Sciatic nerve (tissue), 2 donors: ENCODE results near the gene SAE1. TPM values are rescaled to one million over a fixed set of nuclear protein-coding genes. Genes with fewer than 3 reads are reported as not detected.
A peak's percentile ranks its signal among the peaks of the same experiment; 100 is the strongest.

ENCODE experiments used
- ATAC-seq: fragments of 200-7000 bp; cut with Tn5 transposase; one replicate; pipeline ENCODE4 v1.9.1; 2020; ENCODE audit warnings: mild to moderate bottlenecking, moderate library complexity
- DNase-seq: peaks from one replicate; pipeline ENCODE4 v3.0.0-alpha.2; 2020; ENCODE audit warnings: low spot score
- intact Hi-C: fragments of 100-400 bp; cut with DNase I; formaldehyde crosslinking; loops from one replicate; pipeline ENCODE4 v1.14.2; 2022
- total RNA-seq: library from RNA; stranded (reverse); fragmentation: NEBNext Ultra II Directional; extraction: Animal tissue kit (Norgen Biotek cat#: 25700); gene quantifications from one replicate; pipeline ENCODE4 v1.2.1, GENCODE V29; 2021
- donor health status: DM: no; HTN: no; CAD: no.
- donor health status: DM: no; HTN: no; CAD: no.

Gene SAE1
- total RNA-seq, 1 donor from 2014 or later = 41.8 TPM

- intact Hi-C loops = no loop called here
- DNase-seq (no peak), ATAC-seq (no peak)
These were observed 57.2 kb downstream of the SAE1 start for GRCh38 chr19:47187797-47188196.

DNA sequence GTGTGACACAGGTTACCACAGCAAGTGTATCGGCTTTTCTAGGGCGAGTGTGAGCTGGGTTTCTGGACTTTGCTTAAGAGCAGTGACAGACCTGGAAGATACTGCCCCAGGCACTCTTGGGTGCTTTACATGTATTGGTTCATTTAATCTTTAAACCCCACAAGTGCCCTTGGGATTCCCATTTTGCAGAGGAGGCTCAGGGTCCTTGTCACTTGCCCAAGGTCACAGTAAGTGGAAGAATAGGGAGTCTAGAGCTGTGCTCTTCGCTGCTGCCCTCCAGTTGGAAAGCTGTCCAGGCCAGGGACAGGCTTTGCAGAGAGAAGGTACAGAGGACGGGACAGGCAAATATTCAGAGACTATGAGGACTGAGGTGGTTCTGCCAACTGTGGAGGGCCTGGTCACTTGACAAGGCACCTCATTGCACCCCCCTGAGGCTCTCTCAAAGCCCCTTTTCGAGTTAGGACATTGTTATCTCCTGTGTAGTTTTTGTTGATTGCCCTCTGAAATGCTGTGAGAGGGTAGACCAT is 57.9 kb downstream of the SAE1 start:
- DNase-seq = no peak
- ATAC-seq = no peak
- intact Hi-C loops = no loop called here

DNA sequence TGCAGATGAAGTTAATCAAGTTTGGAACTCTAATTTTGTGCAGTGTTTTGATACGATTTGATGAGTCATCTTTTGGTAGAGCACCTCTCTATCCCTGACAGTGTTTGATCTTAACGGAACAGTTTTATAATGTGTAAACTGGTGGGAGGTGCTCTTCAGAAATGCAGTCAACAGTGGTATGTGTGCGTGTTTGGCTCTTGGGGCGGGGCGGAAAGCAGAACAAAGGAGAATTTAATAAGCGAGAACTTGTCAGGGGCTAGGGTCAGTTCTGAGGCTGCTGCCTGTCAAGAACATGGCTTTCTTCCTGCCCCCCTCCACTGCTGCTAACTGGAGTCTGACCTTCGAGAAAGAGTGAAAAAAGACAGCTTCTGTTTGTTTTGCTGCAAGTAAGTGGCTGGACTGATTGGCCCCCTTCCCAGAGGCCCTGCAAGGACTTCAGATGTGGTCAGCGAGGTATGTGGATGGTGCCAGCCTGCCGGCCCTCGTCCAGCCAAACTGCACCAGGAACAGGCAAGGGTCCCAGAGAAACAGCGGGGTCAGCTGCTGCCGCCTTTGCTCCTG is 59.6 kb downstream of the SAE1 start:
- intact Hi-C loops = no loop called here
- DNase-seq (no peak), ATAC-seq (peak; percentile 74)

- no peak for ATAC-seq
- DNase-seq = no peak
- intact Hi-C loops = no loop called here
These were observed 64.8 kb downstream of the SAE1 start for GRCh38 chr19:47195434-47195833.

DNA sequence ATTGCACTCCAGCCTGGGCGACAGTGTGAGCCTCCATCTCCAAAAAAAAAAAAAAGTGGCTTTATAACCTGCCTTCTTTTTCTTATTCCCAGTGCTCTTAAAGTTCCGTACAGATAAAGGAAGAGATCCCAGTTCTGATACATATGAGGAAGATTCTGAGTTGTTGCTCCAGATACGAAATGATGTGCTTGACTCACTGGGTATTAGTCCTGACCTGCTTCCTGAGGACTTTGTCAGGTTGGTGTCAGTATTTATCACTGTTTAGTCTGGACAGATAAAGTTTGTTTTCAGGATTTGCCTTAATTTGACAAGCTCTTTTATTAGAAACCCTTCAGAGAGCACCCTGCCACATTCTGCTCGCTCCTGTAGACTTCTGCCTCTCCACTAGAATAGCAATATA is 66.5 kb downstream of the SAE1 start:
- intact Hi-C loops = no loop called here
- DNase-seq = no peak
- no peak for ATAC-seq

- no peak for DNase-seq
- intact Hi-C loops = loop anchor here (5.0 kb wide), 2 partner anchors 43 to 798 kb away; no protein-coding TSS in a partner anchor
- ATAC-seq = no peak
These were observed 69.9 kb downstream of the SAE1 start for GRCh38 chr19:47200530-47200929.

- DNase-seq (no peak), ATAC-seq (no peak)
- intact Hi-C loops = loop anchor here (5.0 kb wide), 2 partner anchors 46 to 801 kb away; no protein-coding TSS in a partner anchor
These were observed 72.6 kb downstream of the SAE1 start for GRCh38 chr19:47203254-47203653.

- intact Hi-C loops = loop anchor here (5.0 kb wide), 1 partner anchor 33 kb away; no protein-coding TSS in a partner anchor
- ATAC-seq = no peak
- DNase-seq = no peak
These were observed 78.9 kb downstream of the SAE1 start for GRCh38 chr19:47209319-47210179.

GRCh38 chr19:47210180-47210490 is 79.5 kb downstream of the SAE1 start:
- DNase-seq (no peak), ATAC-seq (no peak)
- intact Hi-C loops = no loop called here

DNA sequence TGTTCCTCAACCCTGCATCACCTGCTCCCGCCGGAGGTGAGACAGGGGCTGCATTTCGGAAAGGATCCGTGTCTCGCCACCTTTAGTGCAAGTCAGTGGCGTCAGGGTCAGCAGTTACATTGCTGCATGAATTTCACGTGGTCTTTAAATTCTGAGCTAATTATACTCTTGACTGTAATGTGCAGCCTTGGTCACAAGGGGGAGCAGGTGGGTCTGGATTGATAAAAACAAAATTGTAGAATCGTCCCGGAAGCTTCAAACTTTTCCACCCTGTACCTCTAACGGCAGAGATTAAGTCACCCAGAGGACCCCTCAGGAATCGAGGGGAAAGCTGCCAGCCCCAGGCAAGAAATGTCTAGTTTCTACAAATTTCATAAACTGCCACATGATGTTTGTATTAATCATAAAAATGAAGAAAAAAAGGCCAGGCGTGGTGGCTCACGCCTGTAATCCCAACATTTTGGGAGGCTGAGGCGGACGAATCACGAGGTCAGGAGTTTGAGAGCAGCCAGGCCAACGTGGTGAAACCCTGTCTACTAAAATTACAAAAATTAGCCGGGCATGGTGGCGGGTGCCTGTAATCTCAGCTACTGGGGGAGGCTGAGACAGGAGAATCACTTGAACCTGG is 80.2 kb downstream of the SAE1 start:
- DNase-seq = peak; percentile 89
- intact Hi-C loops = no loop called here
- ATAC-seq = peak; percentile 79

- DNase-seq = no peak
- intact Hi-C loops = no loop called here
- ATAC-seq = no peak
These were observed 84.9 kb downstream of the SAE1 start for GRCh38 chr19:47215581-47215980.

GRCh38 chr19:47221080-47221841 is 90.6 kb downstream of the SAE1 start:
- DNase-seq (no peak), ATAC-seq (no peak)
- intact Hi-C loops = no loop called here

DNA sequence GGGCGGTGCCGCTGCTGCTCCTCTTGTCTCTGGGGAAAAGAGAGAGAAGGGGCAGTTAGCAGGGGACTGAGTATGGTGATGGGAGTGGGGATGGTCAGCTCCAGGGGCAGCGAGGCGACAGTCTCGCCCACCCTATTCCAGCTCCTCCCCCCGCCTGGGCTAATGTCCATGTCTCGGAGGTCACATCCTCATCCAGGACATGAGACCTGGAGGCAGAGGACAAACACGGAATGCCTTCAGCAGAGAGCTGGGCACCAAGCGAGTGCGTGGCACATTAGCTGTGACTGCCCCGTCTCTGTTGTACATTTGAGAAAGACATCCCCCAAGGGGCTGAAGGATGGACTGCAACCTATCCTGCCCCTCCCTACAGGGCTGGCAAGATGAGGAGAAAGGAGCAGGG is 91.3 kb downstream of the SAE1 start:
- intact Hi-C loops = no loop called here

GRCh38 chr19:47225746-47226425 is 95.3 kb downstream of the SAE1 start:
- DNase-seq (peak; percentile 95), ATAC-seq (peak; percentile 72)
- intact Hi-C loops = no loop called here

More for the DNA sequence above, 91.3 kb downstream of the SAE1 start:
- DNase-seq (no peak), ATAC-seq (no peak)

DNA sequence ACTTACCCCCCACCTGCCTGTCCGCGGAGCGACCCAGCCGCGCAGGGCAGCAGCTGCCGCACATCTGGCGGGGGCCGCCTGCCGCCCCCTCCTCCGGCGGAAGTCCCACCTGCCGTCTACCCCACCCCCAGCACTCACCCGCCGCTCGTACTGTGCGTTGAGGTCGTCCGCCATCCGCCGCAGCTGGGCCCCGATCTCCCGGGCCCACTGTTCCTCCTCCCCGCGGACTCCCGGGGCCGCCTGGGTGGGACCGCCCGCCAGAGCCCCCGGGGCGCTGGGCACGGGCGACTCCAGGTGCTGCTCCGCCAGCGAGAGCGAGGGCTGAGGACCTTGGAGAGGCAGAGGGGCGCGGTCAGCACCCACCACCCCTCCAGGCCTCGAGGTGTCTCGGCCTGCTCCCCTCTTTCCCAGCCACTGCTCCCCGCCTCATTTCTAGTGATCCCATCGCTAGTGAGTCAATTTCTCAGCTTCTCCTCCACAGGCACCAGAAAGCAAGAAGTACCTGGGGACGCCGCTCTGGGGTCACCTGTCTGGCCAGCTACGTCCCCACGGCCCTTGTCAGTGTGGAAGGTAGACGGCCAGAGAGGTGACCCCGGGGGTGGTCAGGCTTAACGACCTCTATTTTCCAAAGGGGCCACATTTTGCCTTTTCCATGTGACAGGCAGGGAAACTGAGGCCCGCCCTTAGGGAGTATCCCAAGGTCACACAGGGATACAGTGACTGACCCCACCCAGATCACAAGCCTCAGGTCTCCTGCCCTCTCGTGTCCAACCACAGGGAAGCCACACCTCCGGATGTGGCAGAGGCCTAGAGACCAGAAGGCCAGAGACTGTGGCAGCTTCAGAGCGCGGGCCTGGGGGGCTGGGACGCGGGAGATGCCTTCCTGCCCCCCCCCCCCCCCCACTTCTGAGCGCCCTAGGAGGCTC is 96.1 kb downstream of the SAE1 start:
- peak; percentile 75 for ATAC-seq
- intact Hi-C loops = no loop called here
- DNase-seq = peak; percentile 87

- intact Hi-C loops = no loop called here
- DNase-seq (peak; percentile 92), ATAC-seq (peak; percentile 72)
These were observed 96.9 kb downstream of the SAE1 start for GRCh38 chr19:47227352-47228167.
